ENCODE data around the gene SNRPA1.

The SNRPA1 gene

DNA sequence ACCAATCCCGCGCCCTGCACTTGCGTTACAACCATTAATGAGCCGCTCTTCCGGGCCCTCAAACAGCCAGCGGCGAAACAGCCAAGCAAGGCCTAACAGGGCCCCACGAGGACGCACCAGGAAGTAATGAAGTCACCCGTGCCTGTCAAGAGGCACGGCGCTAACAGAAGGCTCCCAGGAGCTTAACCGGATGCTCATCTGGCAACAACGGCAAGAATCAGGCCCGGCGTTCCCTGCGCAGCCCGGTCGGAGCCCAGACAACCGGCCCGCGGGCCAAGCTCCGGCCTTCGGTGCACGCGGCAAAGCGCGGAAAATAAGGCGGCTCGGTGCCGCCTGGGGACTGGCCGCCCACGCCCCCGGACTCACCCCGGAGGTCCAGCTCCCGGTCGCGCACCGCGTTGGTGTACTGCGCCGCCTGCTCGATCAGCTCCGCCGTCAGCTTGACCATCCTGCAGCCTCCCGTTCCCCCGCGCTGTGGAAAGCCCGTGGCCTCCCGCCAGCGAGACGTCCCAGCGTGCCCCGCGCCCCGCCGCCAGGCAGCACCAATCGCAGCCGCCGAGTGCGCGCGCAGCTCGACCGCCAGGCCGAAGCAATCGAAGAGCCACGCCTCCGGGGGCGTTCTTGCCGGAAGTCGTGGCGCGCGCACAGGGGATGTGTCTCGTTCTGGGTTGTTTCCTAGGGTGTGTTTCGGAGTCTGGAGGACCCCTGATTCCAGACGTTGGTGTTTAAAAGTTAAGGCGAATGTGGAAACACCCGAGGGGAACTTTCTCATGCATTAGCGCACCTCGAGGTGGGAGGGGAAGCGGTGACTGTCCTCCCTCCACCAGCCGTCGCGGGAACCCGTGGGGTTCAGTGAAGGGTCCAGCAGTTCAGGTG lies at the start of gene SNRPA1:
Gene SNRPA1 (minus strand): TSS at position 518 of the 876 bp plus-strand sequence. CDS start 70 bp downstream, at position 448.
- DNase-seq = peak; percentile 99

DNA sequence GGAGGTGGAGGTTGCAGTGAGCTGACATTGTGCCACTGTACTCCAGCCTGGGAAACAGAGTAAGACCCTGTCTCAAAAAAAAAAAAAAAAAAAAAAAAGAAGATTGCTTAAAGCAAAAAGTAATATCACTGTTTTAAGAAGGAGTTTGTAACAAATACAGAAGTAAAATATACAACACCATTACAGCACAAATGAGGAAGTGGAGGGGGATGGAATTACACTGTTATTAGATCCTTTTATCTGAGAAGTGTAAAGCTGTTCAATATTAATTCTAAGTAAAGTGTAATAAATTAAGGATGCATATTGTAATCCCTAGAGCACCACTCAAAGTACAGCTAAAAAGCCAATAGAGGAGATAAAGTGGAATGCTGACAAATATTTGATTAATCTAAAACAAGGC lies 47.0 kb upstream of the SNRPA1 start:
- DNase-seq = no peak

DNA sequence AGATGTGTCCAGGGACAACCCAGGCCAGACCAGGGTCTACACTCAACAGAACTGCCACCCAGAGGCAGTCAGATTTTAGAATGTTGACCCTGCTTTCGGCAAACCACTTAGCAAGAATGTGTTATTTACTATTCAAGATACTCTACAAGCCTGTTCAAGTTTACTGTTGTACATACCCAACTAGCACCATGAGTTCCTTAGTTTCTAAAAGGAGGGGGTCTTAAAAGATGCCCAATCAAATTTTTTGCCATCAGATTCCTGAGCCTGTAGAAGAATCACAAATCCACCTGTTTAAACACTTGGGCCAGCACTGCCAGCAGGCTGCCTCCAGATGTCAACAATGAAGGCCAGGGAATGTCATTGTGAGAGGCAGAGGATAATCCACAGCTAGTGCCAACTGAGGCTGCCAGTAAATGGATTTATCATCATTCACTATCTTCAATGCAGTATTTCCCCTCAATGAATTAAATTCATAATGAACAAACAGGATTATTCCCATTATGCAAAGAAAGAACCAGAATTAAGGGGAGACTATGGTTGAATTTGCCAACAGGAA lies 43.5 kb upstream of the SNRPA1 start:
- DNase-seq = no peak

DNA sequence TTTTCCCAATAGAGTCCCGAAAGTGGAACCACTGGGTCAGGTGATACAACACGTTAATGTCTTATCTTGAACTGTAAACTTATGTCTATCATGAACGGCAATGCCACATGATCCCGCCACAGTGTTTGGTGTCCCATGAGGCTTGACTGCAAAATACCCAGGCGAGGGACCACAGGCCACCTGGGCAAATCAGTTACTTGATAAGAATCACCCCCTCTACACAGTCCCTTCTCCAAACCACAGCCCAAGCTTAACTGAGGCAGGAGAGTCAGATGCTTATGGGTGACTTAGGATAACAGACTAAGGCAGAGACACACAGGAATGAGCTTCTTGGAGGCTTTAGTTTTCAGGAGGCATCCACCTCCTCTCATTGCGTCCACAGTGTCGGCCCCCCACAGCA lies 42.9 kb upstream of the SNRPA1 start:
- DNase-seq = no peak

DNA sequence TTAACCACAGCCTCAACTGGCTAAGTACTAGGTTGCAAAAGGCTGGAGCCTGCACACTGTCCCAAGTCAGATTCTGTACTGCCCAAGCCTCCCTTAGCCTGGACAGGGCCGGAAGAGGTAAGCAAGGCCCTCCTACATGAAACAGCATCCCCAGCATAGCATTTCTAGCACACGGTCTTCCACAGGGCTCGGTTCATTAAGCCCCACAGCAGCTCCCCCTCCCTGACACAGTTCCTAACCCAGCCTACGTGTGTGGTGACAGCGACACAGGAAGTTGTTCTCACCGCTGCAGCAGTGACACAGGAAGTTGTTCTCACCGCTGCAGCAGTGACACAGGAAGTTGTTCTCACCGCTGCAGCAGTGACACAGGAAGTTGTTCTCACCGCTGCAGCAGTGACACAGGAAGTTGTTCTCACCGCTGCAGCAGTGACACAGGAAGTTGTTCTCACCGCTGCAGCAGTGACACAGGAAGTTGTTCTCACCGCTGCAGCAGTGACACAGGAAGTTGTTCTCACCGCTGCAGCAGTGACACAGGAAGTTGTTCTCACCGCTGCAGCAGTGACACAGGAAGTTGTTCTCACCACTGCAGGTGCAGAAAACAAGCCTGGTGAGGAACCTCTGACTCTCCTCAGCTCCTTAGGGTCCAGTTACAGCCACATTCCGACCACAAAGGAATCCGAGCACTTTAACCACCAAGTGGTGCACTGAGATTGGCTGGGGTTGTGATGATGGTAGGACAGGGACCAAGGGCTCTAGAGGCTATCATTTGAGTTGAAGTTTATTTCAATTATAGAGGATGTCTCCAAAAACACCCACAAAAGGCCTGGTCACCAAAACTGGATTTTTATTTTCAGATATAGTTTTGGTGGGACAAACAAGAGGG lies 39.1 kb upstream of the SNRPA1 start:
- peak; percentile 52 for DNase-seq

DNA sequence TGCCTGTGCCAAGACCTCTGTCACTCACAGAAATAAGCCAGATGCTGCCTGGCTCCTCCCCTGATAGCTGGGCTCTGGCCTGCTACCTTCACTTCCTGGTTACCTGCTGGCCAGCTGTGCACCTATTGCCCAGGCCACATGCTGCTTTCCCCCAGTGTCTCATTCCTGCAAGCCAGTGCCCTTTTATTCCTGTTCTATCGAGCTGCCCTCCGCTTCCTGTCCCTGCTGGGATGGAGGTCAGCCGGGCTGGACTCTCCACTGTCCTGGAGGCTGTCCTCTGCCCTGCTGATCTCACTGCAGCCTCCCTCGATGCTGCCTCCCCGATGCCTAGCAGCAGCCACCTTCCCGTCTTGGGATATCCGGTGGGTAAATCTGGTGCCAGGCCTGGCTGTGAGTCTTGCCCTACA lies 37.0 kb upstream of the SNRPA1 start:
- no peak for DNase-seq

DNA sequence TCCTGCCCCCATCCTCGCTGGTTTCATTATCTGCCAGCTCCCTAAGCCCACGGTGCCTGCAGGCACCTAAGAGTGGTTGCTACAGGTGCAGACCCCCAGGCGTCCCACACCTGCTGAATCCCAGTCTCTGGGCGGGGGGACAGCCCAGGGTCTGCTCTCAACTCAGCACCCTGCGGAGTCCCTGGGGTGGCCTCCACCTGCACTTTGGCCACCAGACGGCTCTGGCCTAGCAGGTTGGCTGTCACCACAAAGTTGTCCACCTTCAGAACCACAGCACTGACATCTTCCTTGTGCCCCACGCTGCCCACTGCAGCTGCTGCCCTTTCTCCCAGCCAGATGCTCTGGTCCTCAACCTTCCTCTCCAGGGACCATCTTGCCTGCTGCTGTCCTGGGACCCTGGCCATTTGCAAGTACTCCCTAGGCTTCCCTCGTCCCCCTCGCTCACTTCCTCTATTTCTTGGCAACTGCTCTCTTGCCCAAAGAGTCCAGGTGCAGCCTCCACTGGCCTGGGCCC lies 34.9 kb upstream of the SNRPA1 start:
- DNase-seq = no peak

DNA sequence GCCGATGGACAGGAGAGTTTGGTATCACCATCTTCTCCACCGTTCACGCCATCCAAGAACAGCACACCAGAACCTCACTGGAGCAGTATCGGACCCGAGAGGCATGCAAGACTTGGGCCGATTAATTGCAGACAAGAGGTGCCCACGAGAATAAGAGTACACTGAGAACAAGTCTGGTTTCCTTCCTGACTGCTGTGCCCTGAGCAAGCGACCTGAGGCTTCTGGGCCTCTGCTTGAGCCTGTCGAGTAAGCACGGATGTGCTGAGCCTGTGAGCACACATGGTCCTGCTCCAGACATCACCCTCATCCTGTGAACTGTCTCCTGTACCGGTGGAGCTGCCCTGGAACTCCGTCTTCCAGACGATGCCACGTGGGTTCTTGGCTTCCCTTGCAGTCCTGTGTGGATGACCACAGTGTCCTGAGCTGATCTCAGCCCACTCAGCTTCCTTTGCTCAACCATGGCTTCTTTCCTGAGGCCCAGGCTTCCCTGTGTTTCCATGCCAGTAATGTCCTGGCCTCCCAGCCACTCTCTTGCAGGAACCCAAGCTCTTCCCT lies 34.3 kb upstream of the SNRPA1 start:
- no peak for DNase-seq

DNA sequence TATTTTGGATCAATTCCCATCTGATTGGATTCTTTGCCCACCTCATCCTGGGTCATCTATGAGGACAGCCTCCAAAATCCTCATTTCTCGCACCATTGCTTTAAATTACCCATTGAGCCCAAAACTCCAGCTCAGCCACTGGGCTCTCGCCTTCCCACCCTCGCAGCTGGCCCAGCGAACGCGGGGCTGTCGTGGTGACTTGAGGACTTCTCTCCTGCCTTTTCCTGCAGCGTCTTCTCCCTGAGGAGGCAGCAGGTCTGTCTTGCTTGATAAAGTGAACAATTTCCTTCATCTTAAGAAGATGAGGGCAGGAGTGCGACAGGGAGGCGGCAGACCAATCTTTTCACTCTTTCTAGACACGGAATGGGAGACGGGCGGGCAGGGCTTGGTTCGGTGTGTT lies 33.0 kb upstream of the SNRPA1 start:
- no peak for DNase-seq

DNA sequence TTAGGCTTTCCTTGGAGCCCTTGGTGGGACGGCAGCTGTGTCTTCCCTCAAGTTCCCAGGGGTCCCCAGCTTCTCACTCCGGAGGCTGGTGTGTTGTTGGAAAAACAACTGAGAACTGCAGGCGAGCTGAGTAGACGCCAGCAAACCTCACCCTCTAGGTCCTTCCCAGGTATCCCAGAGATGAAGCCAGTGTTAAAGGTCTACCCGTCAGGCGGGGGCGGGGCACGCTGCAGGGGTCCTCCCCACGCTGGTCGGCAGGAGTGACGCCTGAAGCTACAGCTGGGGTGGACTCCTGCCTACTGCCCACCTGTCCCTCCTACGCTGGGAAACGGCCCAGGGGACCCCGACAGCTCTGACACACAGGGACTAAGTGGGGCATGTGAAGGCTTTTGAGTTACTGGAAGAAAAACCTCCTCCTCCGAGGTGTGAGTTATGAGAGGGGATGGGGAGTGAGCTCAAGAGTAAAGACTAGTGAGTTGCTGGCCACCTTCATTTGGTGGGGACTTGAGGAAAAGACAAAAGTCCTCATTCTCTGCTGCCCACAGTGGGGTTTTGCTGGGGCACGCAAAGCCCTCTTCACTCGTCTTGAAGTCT lies 32.2 kb upstream of the SNRPA1 start:
- DNase-seq = no peak

DNA sequence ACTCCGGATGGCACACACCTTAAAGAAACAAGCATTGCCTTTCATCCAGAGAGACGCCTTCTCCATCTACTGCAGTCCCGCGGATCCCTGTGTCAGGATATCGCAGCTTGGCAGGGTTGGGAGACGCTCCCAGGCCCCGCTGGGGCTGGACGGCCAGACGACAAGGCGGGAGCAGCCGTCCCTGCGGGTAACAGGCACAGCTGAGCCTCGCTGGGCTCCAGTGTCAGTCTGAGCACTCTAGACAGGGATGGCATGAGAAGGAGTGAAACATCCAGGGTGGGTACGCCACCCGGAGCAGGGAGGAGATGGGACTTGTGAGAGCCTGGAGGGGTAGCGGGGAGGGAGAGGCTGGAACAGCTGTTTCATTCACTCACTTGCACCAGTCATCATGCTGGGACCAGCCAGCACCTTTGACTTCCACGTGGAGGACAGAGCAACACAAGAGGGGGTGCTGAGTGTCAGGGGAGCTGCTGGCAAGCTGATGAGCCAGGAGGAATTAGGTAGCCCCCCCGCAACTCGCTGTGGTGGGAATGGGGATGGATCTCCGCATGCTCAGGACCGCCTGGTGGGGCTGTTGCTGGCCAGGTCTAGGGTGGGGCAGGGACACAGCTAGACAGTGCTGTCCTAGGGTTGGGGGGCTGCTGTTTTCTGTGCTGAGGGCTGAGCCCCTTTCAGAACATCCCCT lies 31.6 kb upstream of the SNRPA1 start:
- no peak for DNase-seq

DNA sequence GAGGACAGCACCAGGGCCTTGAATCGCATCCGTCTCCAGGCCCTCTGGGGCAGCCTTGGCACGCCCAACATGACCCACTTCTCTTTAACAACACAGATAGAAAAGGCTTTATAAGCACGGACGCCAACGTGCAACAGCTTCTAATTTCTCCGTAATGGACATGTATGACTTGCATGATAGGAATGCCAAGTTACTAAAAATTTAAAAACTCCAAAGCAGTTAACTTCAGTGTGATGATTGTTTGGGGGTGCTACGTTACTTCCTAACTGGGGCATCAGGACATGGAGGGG lies 30.9 kb upstream of the SNRPA1 start:
- no peak for DNase-seq

DNA sequence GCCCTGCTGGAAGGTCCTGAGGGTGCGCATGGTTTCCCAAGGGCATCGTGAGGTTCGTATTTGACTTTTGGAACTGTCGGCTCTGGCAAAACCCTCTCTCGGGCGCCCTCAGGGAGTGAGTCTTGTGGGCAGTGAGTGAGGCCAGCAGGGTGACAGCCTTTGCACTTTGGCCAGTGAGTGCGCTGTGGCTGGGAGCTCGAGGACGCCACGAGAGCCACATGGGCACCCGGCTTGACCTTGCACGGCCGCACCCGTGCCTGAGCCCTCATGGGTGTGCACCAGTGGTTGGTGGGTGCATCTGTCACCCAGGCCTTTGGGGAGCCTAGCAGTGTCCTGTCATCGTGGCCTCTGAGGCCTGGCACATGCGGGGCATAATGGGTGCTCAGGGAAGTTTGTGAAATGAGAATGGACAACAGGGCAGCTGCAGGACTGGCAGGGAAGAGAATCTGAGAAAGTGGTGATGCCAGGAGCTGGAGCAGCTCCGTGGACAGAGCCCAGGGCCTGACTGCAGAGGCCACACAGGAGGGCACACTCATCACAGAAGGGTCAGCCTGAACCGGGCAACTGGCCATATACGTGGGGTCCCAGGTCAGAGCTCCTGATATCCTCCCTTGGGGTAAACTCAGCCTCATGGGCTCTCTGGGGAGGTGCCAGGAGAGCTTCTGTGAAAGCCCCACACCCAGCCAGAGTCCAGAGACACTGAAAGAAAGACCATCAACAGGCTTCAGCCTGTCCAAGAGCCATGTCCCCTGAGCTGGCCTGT lies 30.4 kb upstream of the SNRPA1 start:
- DNase-seq = no peak

DNA sequence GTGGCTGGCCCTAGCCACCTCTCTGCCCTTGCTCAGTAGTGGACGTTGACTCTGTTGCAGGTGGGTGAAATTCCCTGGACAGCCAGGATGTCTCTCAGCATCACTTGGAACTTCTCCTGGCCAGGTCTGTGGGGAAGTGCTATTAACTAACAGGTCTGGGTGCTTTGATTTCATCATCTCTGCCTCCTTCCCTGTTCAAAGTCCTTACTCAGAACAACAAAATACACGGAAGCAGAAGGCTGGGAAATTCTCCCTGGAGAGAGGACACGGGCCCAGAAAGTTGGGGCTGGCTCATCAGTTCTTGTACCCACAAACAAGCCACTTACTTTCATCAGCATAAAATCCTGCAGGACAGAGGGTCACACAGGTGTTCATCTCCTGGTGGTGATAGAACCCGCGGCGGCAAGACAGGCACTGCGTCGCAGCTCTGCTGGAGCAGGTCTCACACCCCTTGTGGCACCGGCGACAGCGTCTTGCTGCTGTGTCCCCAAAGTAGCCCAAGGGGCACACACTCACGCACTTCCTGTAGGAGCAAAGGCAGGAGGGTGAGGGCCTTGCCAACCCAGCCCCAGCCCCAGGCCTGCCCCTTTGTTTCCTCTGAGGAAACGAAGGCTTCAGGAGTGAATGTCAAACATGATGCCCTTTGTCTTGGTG lies 29.6 kb upstream of the SNRPA1 start:
- no peak for DNase-seq

DNA sequence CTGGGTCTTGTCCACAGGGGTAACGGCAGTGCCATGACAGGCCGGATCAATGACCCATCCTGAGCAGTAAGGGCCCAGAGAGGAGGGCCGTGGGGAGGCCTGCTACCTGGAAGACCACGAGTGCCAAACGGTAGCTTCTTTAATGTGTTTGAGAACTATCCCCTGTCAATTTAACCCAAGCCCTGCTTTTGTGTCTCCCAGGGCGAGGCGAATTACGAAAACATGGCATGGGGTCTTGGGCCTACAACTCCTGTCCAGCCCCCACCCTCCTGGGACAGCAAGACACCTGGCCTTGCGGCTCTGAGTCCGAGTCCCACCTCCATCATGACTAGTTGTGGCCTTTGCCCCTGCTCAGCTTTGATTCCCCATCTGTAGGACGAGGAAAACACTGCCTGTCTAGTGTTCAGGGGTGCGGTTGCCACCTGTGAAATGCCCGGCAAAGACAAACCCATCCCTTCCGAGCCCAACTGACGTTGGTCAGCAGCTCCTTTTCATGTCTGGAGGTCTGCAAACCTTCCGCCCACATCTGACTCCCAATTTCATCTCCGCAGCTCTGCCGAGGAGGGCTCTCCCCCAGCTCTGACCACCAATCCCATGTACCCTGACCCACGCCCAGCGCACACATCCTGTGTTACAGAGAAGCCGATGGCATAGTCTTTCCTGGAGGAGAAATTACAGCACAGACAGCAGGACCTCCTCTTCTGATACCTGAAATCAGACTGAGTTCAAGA lies 28.9 kb upstream of the SNRPA1 start:
- no peak for DNase-seq

DNA sequence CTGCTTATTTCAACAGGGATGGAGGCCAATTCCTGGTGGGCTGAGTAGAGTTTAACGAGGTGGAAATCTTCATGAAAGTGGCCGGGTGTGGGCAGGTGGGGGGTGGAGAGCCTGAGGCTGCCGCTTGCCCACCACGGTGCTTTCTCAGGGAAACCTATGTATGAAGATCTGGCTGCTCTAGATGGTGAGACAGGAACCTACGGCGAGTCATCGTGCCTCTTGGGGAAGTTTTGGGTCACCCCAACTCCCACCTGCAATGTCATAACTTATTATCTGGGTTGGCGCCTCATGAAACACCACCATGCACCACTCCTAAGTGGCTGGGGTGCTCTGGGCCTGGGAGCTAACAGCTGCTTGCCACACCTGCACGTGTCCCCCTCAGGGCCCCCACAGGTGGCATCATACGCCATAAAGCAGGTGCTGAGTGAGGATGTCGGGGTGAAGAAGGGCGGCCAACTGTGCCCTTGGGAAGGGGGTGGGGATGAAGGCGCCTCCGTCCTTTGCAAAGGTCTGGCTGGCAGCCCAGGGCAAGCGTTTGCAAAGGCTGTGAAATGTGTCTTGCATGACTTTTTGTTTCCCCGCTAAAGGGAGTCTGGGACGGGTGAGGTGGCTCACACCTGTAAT lies 27.9 kb upstream of the SNRPA1 start:
- no peak for DNase-seq

DNA sequence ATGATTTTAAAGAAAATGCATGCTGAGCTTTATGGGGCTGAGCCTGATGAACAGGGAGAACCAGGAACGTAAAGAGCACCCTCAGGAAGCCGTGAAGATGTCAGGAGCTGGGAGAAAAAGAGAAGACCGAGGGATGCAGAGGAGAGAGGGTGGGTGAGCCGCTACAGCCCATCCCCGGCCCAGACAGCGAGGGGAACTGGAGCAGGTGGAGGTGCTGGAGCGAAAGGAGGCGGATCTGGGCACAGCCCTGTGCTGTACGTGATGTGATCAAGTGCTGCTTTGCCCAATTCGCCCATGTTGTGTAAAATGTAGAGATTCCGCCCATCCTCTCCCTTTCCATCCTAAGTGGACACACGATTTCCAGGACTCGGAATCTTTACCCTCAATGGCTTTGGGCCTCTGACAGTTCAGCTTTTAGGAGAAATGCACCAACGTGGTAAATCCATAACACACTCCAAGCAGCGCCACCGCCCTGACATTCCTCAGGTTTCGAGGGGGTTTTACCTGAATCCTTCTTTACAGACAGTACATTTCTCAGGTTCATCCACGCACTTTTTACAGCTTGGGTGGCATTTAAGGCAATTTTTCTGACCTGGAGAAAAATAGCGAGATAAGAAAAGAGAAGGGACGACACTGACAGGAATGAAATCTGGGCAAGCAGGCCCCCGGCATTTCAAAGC lies 27.1 kb upstream of the SNRPA1 start:
- no peak for DNase-seq

DNA sequence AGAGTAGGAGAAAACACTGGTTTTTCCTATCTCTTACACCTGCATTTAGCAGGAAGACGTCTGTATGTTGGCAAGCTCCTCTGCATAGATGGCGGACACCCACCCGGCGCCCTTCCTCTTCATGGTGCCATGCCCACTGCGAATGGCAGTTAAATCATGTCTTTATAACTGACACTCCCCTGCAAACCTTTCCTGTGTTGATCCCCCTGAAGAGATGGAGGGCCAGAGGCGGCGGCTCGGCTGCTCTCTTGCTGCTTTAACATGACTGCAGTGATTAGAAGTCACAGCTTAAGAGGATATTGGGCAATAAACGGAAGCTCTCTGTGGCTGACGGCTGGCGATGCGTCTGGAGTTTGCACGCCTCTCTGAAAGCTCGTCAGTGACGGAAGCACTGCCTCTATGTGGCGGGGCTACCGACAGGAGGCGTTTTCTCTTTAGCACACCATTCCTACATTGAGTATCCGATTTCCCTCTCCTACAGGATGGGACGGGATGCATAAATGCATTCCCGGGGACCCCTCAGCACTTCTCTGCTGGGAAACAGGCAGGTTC lies 25.5 kb upstream of the SNRPA1 start:
- no peak for DNase-seq

DNA sequence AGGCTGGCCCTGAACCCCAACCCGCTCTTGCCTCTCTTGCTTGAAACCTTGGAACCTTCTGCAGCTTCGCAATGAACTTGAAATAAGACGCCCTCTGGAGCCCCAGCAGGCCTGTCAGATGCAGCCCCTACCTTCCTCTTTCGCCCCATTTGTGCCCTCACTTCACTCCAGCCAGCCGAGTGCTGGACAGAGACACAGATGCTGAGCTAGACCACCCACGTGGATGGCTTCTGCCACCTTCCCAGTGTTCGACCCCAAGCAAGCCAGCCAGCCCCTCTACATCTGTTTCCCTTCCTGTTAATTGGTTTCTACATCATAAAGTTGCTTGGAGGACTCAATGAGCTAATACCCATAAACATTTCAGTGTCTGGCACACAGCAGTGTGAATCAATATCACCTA lies 23.8 kb upstream of the SNRPA1 start:
- no peak for DNase-seq

Data from RPMI8226 (cell line).